ENCODE measurements around the gene TRPV3. TPM values are rescaled to one million over a fixed set of nuclear protein-coding genes. Genes with fewer than 3 reads are reported as not detected.
"Not testable (repeated sequence)": the region's sequence is repeated elsewhere in the genome, so short reads cannot be mapped to it uniquely, and the experiment has no call there.

Gene TRPV3
- total RNA-seq, 1 donor from 2014 or later, result 1.8 TPM

DNA sequence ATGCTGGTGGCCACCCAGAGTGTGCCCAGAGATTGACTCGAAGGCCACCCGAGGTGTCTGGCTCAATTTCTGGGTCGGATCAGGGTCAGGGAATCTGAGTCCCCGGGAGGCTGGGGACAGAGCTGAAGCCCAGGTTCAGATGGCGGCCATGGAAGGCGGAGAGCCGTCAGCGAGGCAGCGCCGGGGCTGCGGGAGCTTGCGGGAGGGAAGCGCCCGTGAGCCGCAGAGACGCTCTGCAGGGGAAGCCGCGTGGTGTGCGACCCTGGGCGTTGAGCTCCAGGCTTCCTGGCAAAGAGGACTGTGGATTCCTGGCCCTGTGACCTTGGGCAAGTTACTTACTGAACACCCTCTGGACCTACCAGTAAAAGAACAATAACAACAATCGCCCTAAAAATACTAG is 85.5 kb downstream of the TRPV3 start:
- DNase-seq, result no peak

DNA sequence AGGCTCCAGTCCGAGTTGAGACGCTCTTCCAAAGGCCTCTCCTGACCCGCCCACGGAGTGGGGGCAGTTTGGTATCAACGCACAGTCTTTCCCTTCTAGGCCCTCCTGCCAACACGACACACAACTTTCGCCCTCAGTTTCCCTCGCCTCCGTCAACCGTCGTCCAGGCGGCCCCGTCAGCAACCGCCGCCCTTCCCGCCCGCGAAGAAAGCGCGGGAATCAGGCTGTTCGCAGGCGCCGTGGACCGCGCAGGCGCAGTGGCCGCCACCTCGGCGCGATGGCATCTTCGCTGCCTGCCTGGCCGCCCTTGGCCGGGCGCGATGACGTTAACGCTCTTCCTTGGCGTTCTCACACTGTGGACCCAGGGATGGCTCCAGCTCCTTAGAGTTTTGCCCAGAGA is 86.0 kb downstream of the TRPV3 start, which contains the start of gene SPATA22:
SPATA22 (minus strand) TSS at position 221 of the 400 bp plus-strand sequence. CDS start 2,494 bp downstream, outside the sequence.
- DNase-seq, result no peak

DNA sequence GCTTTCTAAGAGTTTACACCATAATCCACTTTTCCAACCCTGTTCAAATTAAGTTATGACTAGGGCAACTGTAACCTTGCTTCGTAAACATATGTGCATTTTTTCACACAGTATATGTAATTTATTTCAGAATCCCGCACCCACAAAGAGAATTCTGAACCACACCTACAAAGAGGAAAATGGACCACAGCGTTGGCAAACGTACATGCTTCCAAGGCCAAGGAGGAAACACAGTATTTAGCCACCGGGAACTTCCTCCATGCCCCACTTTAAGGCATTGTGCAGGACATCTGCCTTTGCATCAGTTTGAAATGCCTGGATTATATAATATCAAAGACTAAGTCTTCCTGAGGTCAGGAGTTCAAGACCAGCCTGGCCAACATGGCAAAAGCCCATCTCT is 88.1 kb downstream of the TRPV3 start:
- DNase-seq, result no peak

DNA sequence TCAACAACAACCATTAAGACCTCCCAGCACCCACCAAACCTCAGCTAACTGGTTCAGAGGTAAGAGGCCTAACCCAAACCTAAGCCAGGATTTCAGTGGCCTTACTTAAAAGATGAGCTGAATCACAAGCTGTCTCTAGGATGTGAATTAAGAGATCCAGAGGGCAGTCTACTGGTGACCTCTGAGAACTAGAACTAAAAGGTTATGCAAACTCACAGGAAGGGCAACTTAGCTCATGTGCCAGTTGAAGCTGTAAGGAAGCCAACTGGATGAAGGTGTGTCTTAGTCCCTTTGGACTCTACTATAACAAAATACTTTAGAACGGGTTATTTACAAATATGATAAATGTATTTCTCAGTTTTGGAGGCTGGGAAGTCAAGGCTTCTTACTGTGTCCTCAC is 91.3 kb downstream of the TRPV3 start:
- not testable (repeated sequence) for DNase-seq

Other genes starting within 250 kb of the TRPV3 start
- gene OR3A2, start 171.5 kb downstream of the TRPV3 start, total RNA-seq, result 0.31 TPM
- not detected for gene OR1E1, start 159.4 kb downstream of the TRPV3 start, total RNA-seq
- gene OR3A3, start 146.4 kb downstream of the TRPV3 start, total RNA-seq, result not detected
- not detected for gene OR1E2, start 124.0 kb downstream of the TRPV3 start, total RNA-seq
- gene SPATA22, start 86.0 kb downstream of the TRPV3 start, total RNA-seq, result not detected
- gene ASPA, start 81.8 kb downstream of the TRPV3 start, total RNA-seq, result 4.4 TPM
- gene TRPV1, start 51.6 kb upstream of the TRPV3 start, total RNA-seq, result 8.2 TPM
- gene SHPK, start 78.4 kb upstream of the TRPV3 start, total RNA-seq, result 15.3 TPM
- gene CTNS, start 78.9 kb upstream of the TRPV3 start, total RNA-seq, result 14.7 TPM
- gene TAX1BP3, start 110.8 kb upstream of the TRPV3 start, total RNA-seq, result 53.7 TPM
- 14.7 TPM for gene EMC6, start 111.0 kb upstream of the TRPV3 start, total RNA-seq
- gene P2RX5, start 138.3 kb upstream of the TRPV3 start, total RNA-seq, result 13.5 TPM
- gene HASPIN, start 166.1 kb upstream of the TRPV3 start, total RNA-seq, result 2.3 TPM
- gene ITGAE, start 243.4 kb upstream of the TRPV3 start, total RNA-seq, result 15.3 TPM